Lower leg skin (tissue), 3 donors: ENCODE data around the gene DNASE1.

Source experiments
- POLR2A ChIP-seq, 2 donors: fragments of 450-650 bp; IDR thresholded peaks; one replicate each; pipeline ENCODE4 v1.6.1; 2016 to 2017; ENCODE audit warnings: antibody characterized with exemption in 2 of 2, mild to moderate bottlenecking in 1 of 2, moderate library complexity in 1 of 2
- TF ChIP-seq, protein P1 (sequence below), 3 donors: fragments of 450-650 bp; IDR thresholded peaks; one replicate each; pipeline ENCODE4 v1.5.1; 2016; ENCODE audit warnings: antibody characterized with exemption in 3 of 3, mild to moderate bottlenecking in 3 of 3, moderate library complexity in 2 of 3

DNA sequence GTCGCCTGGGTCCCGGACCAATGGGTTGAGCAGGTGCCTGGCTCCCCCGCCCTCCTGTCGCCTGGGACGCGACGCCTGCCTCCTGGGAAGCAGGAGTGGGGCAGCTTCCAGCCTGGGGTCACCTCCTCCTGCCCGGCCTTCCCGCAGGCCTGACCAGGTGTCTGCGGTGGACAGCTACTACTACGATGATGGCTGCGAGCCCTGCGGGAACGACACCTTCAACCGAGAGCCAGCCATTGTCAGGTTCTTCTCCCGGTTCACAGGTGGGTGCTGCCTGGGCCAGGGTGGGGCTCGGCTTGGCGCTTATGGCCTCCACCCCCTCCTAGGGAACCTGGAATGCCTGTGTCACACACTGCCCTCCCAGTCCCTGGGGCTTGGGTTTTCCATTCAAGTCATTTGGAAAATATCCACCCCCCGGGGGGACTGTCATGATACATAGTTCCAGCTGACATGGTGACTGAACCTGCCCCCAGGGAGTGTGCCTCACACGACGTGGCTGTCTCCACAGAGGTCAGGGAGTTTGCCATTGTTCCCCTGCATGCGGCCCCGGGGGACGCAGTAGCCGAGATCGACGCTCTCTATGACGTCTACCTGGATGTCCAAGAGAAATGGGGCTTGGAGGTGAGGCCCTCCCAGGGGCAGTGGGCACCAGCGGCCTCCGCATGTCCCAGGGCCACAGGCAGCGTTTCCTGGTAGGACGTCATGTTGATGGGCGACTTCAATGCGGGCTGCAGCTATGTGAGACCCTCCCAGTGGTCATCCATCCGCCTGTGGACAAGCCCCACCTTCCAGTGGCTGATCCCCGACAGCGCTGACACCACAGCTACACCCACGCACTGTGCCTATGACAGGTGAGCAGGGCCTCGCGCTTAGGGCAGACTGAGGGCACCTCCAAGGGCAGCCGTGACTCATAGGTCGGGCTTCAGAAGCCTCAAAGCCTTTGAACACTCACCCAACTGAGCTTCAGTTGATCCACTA lies 2.3 kb downstream of the DNASE1 start:
- TF ChIP-seq, protein P1, sequence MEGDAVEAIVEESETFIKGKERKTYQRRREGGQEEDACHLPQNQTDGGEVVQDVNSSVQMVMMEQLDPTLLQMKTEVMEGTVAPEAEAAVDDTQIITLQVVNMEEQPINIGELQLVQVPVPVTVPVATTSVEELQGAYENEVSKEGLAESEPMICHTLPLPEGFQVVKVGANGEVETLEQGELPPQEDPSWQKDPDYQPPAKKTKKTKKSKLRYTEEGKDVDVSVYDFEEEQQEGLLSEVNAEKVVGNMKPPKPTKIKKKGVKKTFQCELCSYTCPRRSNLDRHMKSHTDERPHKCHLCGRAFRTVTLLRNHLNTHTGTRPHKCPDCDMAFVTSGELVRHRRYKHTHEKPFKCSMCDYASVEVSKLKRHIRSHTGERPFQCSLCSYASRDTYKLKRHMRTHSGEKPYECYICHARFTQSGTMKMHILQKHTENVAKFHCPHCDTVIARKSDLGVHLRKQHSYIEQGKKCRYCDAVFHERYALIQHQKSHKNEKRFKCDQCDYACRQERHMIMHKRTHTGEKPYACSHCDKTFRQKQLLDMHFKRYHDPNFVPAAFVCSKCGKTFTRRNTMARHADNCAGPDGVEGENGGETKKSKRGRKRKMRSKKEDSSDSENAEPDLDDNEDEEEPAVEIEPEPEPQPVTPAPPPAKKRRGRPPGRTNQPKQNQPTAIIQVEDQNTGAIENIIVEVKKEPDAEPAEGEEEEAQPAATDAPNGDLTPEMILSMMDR (IDR thresholded peaks at IDR 0.05): no peak
- TF ChIP-seq POLR2A (IDR thresholded peaks at IDR 0.05): no peak
